ENCODE results near the gene SFRP4.

SFRP4 gene

GRCh38 chr7:37952240-37952639, 35.6 kb upstream of the SFRP4 start:
- TF ChIP-seq CTCF (IDR thresholded peaks at IDR 0.05): no peak
- Histone ChIP-seq H3K4me3 (no peak overlapping the region), H3K27ac (no peak overlapping the region)
- DNase-seq (ENCODE audit: low spot score): no peak

- no peak for TF ChIP-seq CTCF (IDR thresholded peaks at IDR 0.05)
- no peak for DNase-seq (ENCODE audit: low spot score)
- Histone ChIP-seq H3K4me3 (no peak overlapping the region), H3K27ac (no peak overlapping the region)
Measured at GRCh38 chr7:37947941-37948210, 31.3 kb upstream of the SFRP4 start.

GRCh38 chr7:37947138-37947940, 30.7 kb upstream of the SFRP4 start:
- no peak for TF ChIP-seq CTCF (IDR thresholded peaks at IDR 0.05)
- Histone ChIP-seq H3K4me3 (no peak overlapping the region), H3K27ac (no peak overlapping the region)
- DNase-seq (ENCODE audit: low spot score): no peak

GRCh38 chr7:37945336-37945735, 28.7 kb upstream of the SFRP4 start:
- TF ChIP-seq CTCF (IDR thresholded peaks at IDR 0.05): no peak
- Histone ChIP-seq H3K4me3 (no peak overlapping the region), H3K27ac (no peak overlapping the region)
- DNase-seq (ENCODE audit: low spot score): no peak

- Histone ChIP-seq H3K27ac (no peak overlapping the region), H3K4me3 (no peak overlapping the region)
- no peak for DNase-seq (ENCODE audit: low spot score)
- no peak for TF ChIP-seq CTCF (IDR thresholded peaks at IDR 0.05)
Measured at GRCh38 chr7:37944737-37945054, 28.1 kb upstream of the SFRP4 start.

- Histone ChIP-seq H3K27ac (no peak overlapping the region), H3K4me3 (no peak overlapping the region)
- no peak for TF ChIP-seq CTCF (IDR thresholded peaks at IDR 0.05)
- DNase-seq (ENCODE audit: low spot score): no peak
Measured at GRCh38 chr7:37943905-37944736, 27.5 kb upstream of the SFRP4 start.
